Astrocyte (in vitro differentiated cells and primary cell): ENCODE results near the gene CENPVL1. TPM values are rescaled to one million over a fixed set of nuclear protein-coding genes. Genes with fewer than 3 reads are reported as not detected.

Experiments used
- DNase-seq: peaks from one replicate; pipeline ENCODE4 v3.0.0-alpha.2; 2010; ENCODE audit warnings: low read depth
- FAIRE-seq: peaks from 2 replicates; lab custom pipeline; 2011; peaks lifted over from hg19 to GRCh38; lab: Jason Lieb, UNC
- H2AFZ ChIP-seq: 2 replicates; pipeline ENCODE4 v1.6.0; 2012; ENCODE audit warnings: low read depth, low read length, inconsistent platforms
- H3K27ac ChIP-seq: 2 replicates; pipeline ENCODE4 v1.5.1; 2011; ENCODE audit warnings: low read depth, low read length, inconsistent platforms
- H3K27me3 ChIP-seq: 2 replicates; pipeline ENCODE4 v1.6.0; 2011; ENCODE audit warnings: low read length, inconsistent platforms; ENCODE audit not compliant: insufficient read depth
- H3K36me3 ChIP-seq: 2 replicates; pipeline ENCODE4 v1.5.1; 2011; ENCODE audit warnings: low read length, inconsistent platforms; ENCODE audit not compliant: insufficient read depth
- H3K4me1 ChIP-seq: 2 replicates; pipeline ENCODE4 v1.5.1; 2011; ENCODE audit warnings: low read length, inconsistent platforms; ENCODE audit not compliant: insufficient read depth
- H3K4me2 ChIP-seq: 2 replicates; pipeline ENCODE4 v1.6.0; 2012; ENCODE audit warnings: low read length, inconsistent platforms
- H3K4me3 ChIP-seq: 2 replicates; pipeline ENCODE4 v1.5.1; 2011; ENCODE audit warnings: low read depth, mild to moderate bottlenecking, low read length, inconsistent platforms; ENCODE audit not compliant: insufficient read depth
- H3K79me2 ChIP-seq: 2 replicates; pipeline ENCODE4 v1.6.0; 2012; ENCODE audit warnings: mild to moderate bottlenecking, low read length, inconsistent platforms; ENCODE audit not compliant: insufficient read depth
- H3K9ac ChIP-seq: 2 replicates; pipeline ENCODE4 v1.6.0; 2012; ENCODE audit warnings: mild to moderate bottlenecking, low read length, inconsistent platforms
- H3K9me3 ChIP-seq: 2 replicates; pipeline ENCODE4 v1.5.1; 2012; ENCODE audit warnings: low read depth, mild to moderate bottlenecking, low read length, inconsistent platforms; ENCODE audit not compliant: insufficient read depth
- H4K20me1 ChIP-seq: 2 replicates; pipeline ENCODE4 v1.6.0; 2012; ENCODE audit warnings: low read length, inconsistent platforms; ENCODE audit not compliant: insufficient read depth
- H3K27ac Mint-ChIP-seq: one replicate; pipeline ENCODE4 v1.8.0; 2021; ENCODE audit warnings: mild to moderate bottlenecking, mixed read lengths; ENCODE audit not compliant: unreplicated experiment
- H3K27me3 Mint-ChIP-seq: one replicate; pipeline ENCODE4 v1.8.0; 2021; ENCODE audit warnings: low read depth, mixed read lengths; ENCODE audit not compliant: unreplicated experiment
- H3K36me3 Mint-ChIP-seq: one replicate; pipeline ENCODE4 v1.8.0; 2021; ENCODE audit warnings: low read depth, mixed read lengths; ENCODE audit not compliant: unreplicated experiment
- H3K4me1 Mint-ChIP-seq: one replicate; pipeline ENCODE4 v1.8.0; 2021; ENCODE audit warnings: low read depth, mixed read lengths; ENCODE audit not compliant: unreplicated experiment
- H3K4me3 Mint-ChIP-seq: one replicate; pipeline ENCODE4 v1.8.0; 2021; ENCODE audit warnings: mild to moderate bottlenecking, moderate library complexity, mixed read lengths; ENCODE audit not compliant: unreplicated experiment
- H3K9me3 Mint-ChIP-seq: one replicate; pipeline ENCODE4 v1.8.0; 2021; ENCODE audit warnings: mild to moderate bottlenecking, mixed read lengths; ENCODE audit not compliant: unreplicated experiment
- EZH2 ChIP-seq: IDR thresholded peaks from 2 replicates; pipeline ENCODE4 v1.6.1; 2012; ENCODE audit warnings: mild to moderate bottlenecking, low read length, inconsistent platforms; ENCODE audit not compliant: insufficient read depth
- total RNA-seq: library from RNA; stranded (reverse); gene quantifications from 2 replicates; pipeline ENCODE4 v1.2.1, GENCODE V29; 2021
- TF ChIP-seq, protein P1 (sequence below): IDR thresholded peaks from 2 replicates; pipeline ENCODE4 v1.5.1; 2011; ENCODE audit warnings: low read depth, mild to moderate bottlenecking, inconsistent platforms, low read length, moderate library complexity; ENCODE audit not compliant: insufficient read depth

The CENPVL1 gene
- total RNA-seq, 1 donor from 2014 or later = 0.25 TPM

- Histone ChIP-seq H3K79me2 (no peaks in the 10 kb centered on the region), H2AFZ (no peak overlapping the region), H3K4me3 (no peak overlapping the region), H4K20me1 (no peaks in the 10 kb centered on the region), H3K9me3 (no peaks in the 10 kb centered on the region), H3K4me2 (no peak overlapping the region), H3K9ac (no peak overlapping the region), H3K27ac (no peak overlapping the region), H3K4me1 (no peaks in the 10 kb centered on the region), H3K27me3 (no peaks in the 10 kb centered on the region), H3K36me3 (no peaks in the 10 kb centered on the region)
- Mint-ChIP-seq H3K4me1 (no peaks in the 10 kb centered on the region), H3K9me3 (no peaks in the 10 kb centered on the region), H3K4me3 (no peak overlapping the region), H3K27me3 (no peaks in the 10 kb centered on the region), H3K36me3 (no peaks in the 10 kb centered on the region), H3K27ac (no peak overlapping the region)
- FAIRE-seq (peak; percentile 87), DNase-seq (no peak)
- TF ChIP-seq, protein P1, sequence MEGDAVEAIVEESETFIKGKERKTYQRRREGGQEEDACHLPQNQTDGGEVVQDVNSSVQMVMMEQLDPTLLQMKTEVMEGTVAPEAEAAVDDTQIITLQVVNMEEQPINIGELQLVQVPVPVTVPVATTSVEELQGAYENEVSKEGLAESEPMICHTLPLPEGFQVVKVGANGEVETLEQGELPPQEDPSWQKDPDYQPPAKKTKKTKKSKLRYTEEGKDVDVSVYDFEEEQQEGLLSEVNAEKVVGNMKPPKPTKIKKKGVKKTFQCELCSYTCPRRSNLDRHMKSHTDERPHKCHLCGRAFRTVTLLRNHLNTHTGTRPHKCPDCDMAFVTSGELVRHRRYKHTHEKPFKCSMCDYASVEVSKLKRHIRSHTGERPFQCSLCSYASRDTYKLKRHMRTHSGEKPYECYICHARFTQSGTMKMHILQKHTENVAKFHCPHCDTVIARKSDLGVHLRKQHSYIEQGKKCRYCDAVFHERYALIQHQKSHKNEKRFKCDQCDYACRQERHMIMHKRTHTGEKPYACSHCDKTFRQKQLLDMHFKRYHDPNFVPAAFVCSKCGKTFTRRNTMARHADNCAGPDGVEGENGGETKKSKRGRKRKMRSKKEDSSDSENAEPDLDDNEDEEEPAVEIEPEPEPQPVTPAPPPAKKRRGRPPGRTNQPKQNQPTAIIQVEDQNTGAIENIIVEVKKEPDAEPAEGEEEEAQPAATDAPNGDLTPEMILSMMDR = no peak
- no peak for TF ChIP-seq EZH2
Measured at GRCh38 chrX:51728202-51728601, 17.9 kb downstream of the CENPVL1 start.

DNA sequence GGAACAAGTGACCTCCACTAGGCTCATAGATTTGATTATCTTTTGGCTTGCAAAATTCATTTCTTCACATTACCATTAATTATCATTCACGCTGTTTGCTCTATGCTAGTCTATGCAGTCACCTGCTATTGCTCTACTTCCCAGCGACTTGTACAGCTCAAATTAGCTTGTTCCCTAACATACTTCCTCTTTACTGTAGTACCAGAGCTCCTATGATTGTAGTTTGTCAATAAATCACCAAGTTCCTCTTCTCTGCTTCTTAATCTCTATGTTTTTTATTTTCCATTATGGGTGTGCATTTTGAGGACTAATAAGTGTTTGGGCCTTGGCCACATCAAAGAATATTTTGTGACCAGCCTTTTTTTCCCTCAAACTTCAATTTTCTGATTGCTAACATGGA is 26.8 kb downstream of the CENPVL1 start:
- Mint-ChIP-seq H3K27me3 (peaks cover 2% of the 10 kb centered on the region), H3K4me3 (no peak overlapping the region), H3K4me1 (no peaks in the 10 kb centered on the region), H3K36me3 (no peaks in the 10 kb centered on the region), H3K9me3 (no peaks in the 10 kb centered on the region), H3K27ac (no peak overlapping the region)
- no peak overlapping the region for H3K27ac ChIP-seq
- no peaks in the 10 kb centered on the region for H3K79me2 ChIP-seq
- H2AFZ ChIP-seq = no peak overlapping the region
- H3K27me3 ChIP-seq = no peaks in the 10 kb centered on the region
- no peak overlapping the region for H3K4me2 ChIP-seq
- no peaks in the 10 kb centered on the region for H4K20me1 ChIP-seq
- no peaks in the 10 kb centered on the region for H3K4me1 ChIP-seq
- H3K9ac ChIP-seq = no peak overlapping the region
- no peaks in the 10 kb centered on the region for H3K36me3 ChIP-seq
- DNase-seq (no peak), FAIRE-seq (peak; percentile 99)
- no peaks in the 10 kb centered on the region for H3K9me3 ChIP-seq
- no peak for TF ChIP-seq EZH2
- TF ChIP-seq, protein P1 = no peak
- H3K4me3 ChIP-seq = no peak overlapping the region

DNA sequence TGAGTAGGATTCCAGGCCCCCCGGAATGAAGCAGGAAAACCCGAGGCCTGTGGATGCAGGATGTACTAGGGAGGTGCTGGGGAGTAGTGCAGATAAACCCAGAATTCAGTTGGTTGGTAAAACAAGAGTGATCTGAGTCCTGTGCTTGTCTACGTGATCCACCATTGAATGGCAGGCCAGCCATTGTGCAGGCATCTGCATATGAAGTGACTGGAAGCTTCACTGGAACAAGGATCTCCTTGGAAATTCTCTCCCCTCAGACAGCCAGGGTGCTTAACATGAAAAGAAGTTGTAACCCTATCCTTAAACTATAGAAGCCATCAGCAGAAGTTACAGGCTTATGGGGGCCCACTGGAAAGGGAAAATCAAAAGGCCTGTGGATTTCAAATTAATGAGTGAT is 32.3 kb downstream of the CENPVL1 start:
- FAIRE-seq (no peak), DNase-seq (no peak)
- Mint-ChIP-seq H3K27me3 (no peaks in the 10 kb centered on the region), H3K27ac (no peak overlapping the region), H3K36me3 (peaks cover 5% of the 10 kb centered on the region), H3K9me3 (no peaks in the 10 kb centered on the region), H3K4me3 (peak overlapping the region; percentile 94), H3K4me1 (no peaks in the 10 kb centered on the region)
- Histone ChIP-seq H3K4me3 (no peak overlapping the region), H3K9me3 (no peaks in the 10 kb centered on the region), H3K4me2 (peak overlapping the region; percentile 96), H3K4me1 (peaks cover 3% of the 10 kb centered on the region), H4K20me1 (peaks cover 24% of the 10 kb centered on the region), H3K27me3 (no peaks in the 10 kb centered on the region), H3K9ac (no peak overlapping the region), H3K36me3 (no peaks in the 10 kb centered on the region), H3K27ac (no peak overlapping the region), H3K79me2 (peaks cover 25% of the 10 kb centered on the region), H2AFZ (peak overlapping the region; percentile 92)
- TF ChIP-seq, protein P1 = no peak
- no peak for TF ChIP-seq EZH2
